ENCODE results near the gene PARD3.

Gene PARD3

GRCh38 chr10:34091635-34092195 lies 723.4 kb downstream of the PARD3 start:
- no peak for TF ChIP-seq CTCF (IDR thresholded peaks at IDR 0.05)

DNA sequence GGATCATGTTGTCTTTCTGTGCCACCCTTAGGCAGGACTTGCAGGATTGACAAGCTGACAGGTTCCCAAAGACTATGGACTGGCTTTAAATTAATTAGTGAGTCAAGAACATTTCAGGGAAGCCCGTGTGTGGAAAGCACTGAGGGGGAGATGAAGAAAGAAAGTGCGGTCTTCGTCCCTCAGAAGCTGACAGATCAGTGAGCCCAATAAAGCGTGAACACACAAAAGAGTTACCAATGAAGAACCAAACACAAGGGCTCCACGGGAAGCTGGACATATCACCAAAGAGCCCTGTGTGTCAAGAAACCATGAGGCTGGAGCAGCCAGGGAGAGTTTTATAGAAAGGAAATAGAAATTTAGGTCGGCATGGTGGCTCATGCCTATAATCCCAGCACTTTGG lies 725.8 kb downstream of the PARD3 start:
- TF ChIP-seq CTCF (IDR thresholded peaks at IDR 0.05): no peak

GRCh38 chr10:34088208-34088794 lies 726.8 kb downstream of the PARD3 start:
- TF ChIP-seq CTCF (IDR thresholded peaks at IDR 0.05): no peak

DNA sequence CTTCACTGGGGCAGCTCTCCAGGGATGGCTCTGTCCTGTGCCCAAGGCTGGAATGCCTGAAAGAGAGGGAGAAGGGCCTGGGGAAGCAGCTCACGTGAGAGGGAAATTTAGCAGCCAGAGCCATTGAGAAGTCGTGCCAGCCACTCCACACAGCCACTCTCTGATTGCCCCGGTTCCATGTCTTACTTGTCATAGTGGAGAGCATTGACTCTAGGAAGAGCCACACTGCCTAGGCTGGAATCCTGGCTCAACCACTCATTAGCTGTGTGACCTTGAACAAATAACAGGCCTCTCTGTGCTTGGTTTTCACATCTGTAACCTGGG lies 728.0 kb downstream of the PARD3 start:
- no peak for TF ChIP-seq CTCF (IDR thresholded peaks at IDR 0.05)

DNA sequence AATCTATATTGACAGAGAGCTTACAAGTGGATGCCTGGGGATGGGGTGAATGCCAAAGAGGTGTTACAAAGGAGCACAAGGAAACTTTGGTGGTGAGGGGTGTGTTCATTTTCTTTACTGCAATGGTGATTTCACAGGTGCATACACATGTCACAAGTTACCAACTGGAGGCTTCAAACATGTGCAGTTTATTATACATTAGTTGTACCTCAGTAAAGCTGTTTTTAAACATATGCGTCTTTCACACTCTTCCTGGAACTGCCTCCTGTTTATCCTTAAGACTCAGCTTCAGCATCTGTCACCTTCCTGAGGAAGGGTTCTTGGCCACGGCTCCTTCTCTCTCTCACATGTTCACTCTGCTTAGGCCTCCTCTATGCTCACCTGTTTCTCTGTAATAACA lies 731.5 kb downstream of the PARD3 start:
- TF ChIP-seq CTCF (IDR thresholded peaks at IDR 0.05): no peak

GRCh38 chr10:34081948-34082347 lies 733.1 kb downstream of the PARD3 start:
- TF ChIP-seq CTCF (IDR thresholded peaks at IDR 0.05): no peak

DNA sequence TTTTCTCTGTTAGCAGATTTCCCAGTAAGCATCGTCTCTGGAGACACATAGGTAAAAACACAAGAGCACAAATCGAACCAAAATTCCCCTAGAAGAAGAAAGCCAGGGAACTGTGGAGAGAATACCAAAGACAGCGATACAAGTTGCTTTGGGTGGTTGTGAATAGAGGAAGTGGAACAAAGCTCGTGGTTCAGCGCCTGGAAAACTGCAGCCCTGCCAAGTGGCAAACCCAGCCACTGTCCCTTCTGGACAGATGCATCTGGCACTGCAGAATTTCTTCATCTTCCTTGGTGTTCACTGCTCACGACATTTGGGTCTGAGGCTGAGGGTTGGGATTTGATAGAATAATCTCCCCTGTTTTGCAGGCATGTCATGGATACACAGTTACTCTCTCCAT lies 733.8 kb downstream of the PARD3 start:
- no peak for TF ChIP-seq CTCF (IDR thresholded peaks at IDR 0.05)

All from LNCAP (cell line).